Erythroblast (primary cell): ENCODE results near the gene MSTO1.

Experiments used
- GATA1 ChIP-seq: IDR thresholded peaks from 2 replicates; pipeline ENCODE4 v1.6.1; 2011; ENCODE audit warnings: low read depth, mild to moderate bottlenecking, control low read depth, low read length, moderate library complexity
- POLR2A ChIP-seq: IDR thresholded peaks from 2 replicates; pipeline ENCODE4 v1.6.1; 2011; ENCODE audit warnings: mild to moderate bottlenecking, low read length

- TF ChIP-seq POLR2A: no peak
- TF ChIP-seq GATA1: no peak
Measured at GRCh38 chr1:155650231-155650757, 40.3 kb downstream of the MSTO1 start.
